Common myeloid progenitor, CD34-positive (primary cell): Measurements from ENCODE around the gene SYCE3.
"Not testable (repeated sequence)": the region's sequence is repeated elsewhere in the genome, so short reads cannot be mapped to it uniquely, and the experiment has no call there.

Source experiments
- CTCF ChIA-PET: fragments of 350-600 bp; sonication (Branson Sonifier 250); formaldehyde crosslinking; loops from one replicate; lab custom pipeline; 2021; ENCODE audit warnings: antibody characterized with exemption; lab: Charles Lee
- POLR2A ChIA-PET: fragments of 350-600 bp; sonication (Branson Sonifier 250); formaldehyde crosslinking; loops from one replicate; lab custom pipeline; 2021; ENCODE audit warnings: antibody characterized with exemption; lab: Charles Lee
- DNase-seq, 3 donors: peaks; one replicate each; pipeline versions ENCODE4 v3.0.0 to v3.0.0-alpha.2; 2013
- H3K27ac ChIP-seq, 2 experiments: 1 replicate in 1 of 2; 2 replicates in 1 of 2; pipeline ENCODE4 v1.7.0; 2013; ENCODE audit warnings: inconsistent platforms in 2 of 2, low read length in 2 of 2, mild to moderate bottlenecking in 2 of 2, low read depth in 1 of 2, moderate library complexity in 1 of 2; ENCODE audit not compliant: severe bottlenecking in 2 of 2, insufficient read depth in 1 of 2, poor library complexity in 1 of 2
- H3K27me3 ChIP-seq, 5 experiments: replicated peaks in 2 of 5; 1 replicate in 3 of 5; 2 replicates in 2 of 5; pipeline versions ENCODE4 v1.6.1 to v1.7.0; 2013; ENCODE audit warnings: low read length in 4 of 5, mild to moderate bottlenecking in 2 of 5, moderate library complexity in 2 of 5, inconsistent platforms in 1 of 5; ENCODE audit not compliant: insufficient read depth in 5 of 5, control insufficient read depth in 4 of 5
- H3K36me3 ChIP-seq, 4 experiments: 1 replicate in 2 of 4; 2 replicates in 2 of 4; pipeline versions ENCODE4 v1.6.1 to v1.7.0; 2013; ENCODE audit warnings: low read length in 3 of 4, control low read depth in 1 of 4, mild to moderate bottlenecking in 1 of 4; ENCODE audit not compliant: control insufficient read depth in 4 of 4, insufficient read depth in 4 of 4
- H3K4me1 ChIP-seq, 4 experiments: 1 replicate in 3 of 4; 2 replicates in 1 of 4; pipeline versions ENCODE4 v1.6.1 to v1.7.1; 2013; ENCODE audit warnings: low read length in 3 of 4, mild to moderate bottlenecking in 3 of 4, control low read depth in 1 of 4, inconsistent platforms in 1 of 4, moderate library complexity in 1 of 4; ENCODE audit not compliant: control insufficient read depth in 4 of 4, insufficient read depth in 4 of 4; ENCODE audit errors: control extremely low read depth in 1 of 4
- H3K4me3 ChIP-seq, 7 experiments: 1 replicate in 4 of 7; 2 replicates in 3 of 7; pipeline versions ENCODE4 v1.5.1 to v1.7.0; 2013; ENCODE audit warnings: mild to moderate bottlenecking in 7 of 7, low read length in 6 of 7, moderate library complexity in 6 of 7, inconsistent platforms in 2 of 7, low read depth in 2 of 7, control low read depth in 1 of 7; ENCODE audit not compliant: insufficient read depth in 4 of 7, control insufficient read depth in 1 of 7; ENCODE audit errors: extremely low read depth in 1 of 7
- H3K9me3 ChIP-seq, 5 experiments: 1 replicate in 4 of 5; 2 replicates in 1 of 5; pipeline versions ENCODE4 v1.6.1 to v1.7.1; 2013; ENCODE audit warnings: low read length in 4 of 5, mild to moderate bottlenecking in 2 of 5, inconsistent platforms in 1 of 5, low read depth in 1 of 5, moderate library complexity in 1 of 5; ENCODE audit not compliant: control insufficient read depth in 4 of 5, insufficient read depth in 2 of 5; ENCODE audit errors: control extremely low read depth in 1 of 5
- WGBS: methylation state at CpG from one replicate; pipeline ENCODE4 v1.1.5; 2013; ENCODE audit not compliant: insufficient coverage; 5-methylcytosine and 5-hydroxymethylcytosine counted together

SYCE3 gene

GRCh38 chr22:50541667-50542026 lies 21.1 kb downstream of the SYCE3 start:
- H3K27me3 ChIP-seq, H3K9me3 ChIP-seq, H3K4me3 ChIP-seq, H3K27ac ChIP-seq, H3K36me3 ChIP-seq: not testable (repeated sequence)
- peak in 2 of 3 donors; percentile 47 to 48 for DNase-seq
- 89% methylated on average over 4 of the region's 5 CpGs for WGBS
- ChIA-PET CTCF (interaction anchor here (0.9 to 3.0 kb wide), 4 partner anchors 9 to 71 kb away, joined by 3 to 13 read pairs (median 3); partner anchors contain the start of gene SYCE3), POLR2A (interaction anchor here (3.0 kb wide), 1 partner anchor 15 kb away, joined by 41 read pairs; the partner anchor contains the start of gene SCO2)
- H3K4me1 ChIP-seq = peaks cover 13 to 69% (median 58%) of the 10 kb centered on the region in 4 experiments

DNA sequence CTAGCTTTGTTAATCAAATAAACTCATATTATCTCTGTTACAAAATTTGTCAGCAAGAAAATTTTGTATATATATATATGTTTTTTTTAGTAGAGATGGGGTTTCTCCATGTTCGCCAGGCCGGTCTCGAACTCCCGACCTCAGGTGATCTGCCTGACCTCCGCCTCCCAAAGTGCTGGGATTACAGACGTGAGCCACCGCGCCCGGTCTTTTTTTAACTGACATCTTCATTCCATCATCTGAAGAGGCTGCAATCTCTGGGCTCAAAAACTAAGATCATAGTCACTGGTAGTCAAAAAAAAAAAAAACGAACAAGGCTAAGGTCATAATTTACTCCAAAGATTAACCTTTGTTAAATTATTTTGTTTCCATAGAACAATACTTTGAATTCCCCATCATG lies 22.3 kb downstream of the SYCE3 start:
- Histone ChIP-seq H3K36me3 (no peaks in the 10 kb centered on the region), H3K4me1 (peaks cover 13 to 61% (median 47%) of the 10 kb centered on the region in 4 experiments), H3K27ac (peak overlapping the region; percentile 89 to 98), H3K9me3 (no peaks in the 10 kb centered on the region), H3K27me3 (no peaks in the 10 kb centered on the region), H3K4me3 (peak overlapping the region in 1 of 7 experiments; percentile 34)
- no CpG with 5 or more reads among the region's 10 CpGs for WGBS
- POLR2A ChIA-PET = interaction anchor here (0.8 to 3.0 kb wide), 2 partner anchors 14 to 42 kb away, joined by 7 to 41 read pairs; partner anchors contain the start of genes CHKB and SCO2
- DNase-seq = no peak
- CTCF ChIA-PET = interaction anchor here (0.6 to 4.1 kb wide), 7 partner anchors 10 to 79 kb away, joined by 3 to 53 read pairs (median 5); partner anchors contain the start of genes SCO2, SYCE3 and TYMP

DNA sequence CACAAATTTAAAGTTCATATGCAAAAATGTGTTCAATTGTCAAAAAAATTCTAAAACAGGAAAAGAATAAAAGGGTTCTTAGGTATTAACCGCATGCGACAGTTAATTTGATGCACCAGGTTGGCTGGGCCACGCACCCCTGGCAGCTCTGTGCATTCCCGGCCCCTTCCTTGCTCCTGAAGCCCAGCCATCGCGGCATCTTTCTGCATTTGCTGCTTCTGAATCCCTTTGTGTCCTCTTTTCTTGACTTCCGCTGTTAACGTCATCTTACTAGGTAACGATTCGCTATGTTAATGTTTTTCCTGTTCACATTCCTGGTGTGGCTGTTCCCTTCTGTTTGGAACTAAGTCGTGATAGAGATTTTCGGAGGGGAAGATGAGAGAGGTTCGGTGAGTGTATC lies 25.0 kb downstream of the SYCE3 start:
- 98% methylated on average over 13 of the region's 13 CpGs for WGBS
- H3K27ac ChIP-seq = peak overlapping the region in 1 of 2 experiments; percentile 98
- peaks cover 0 to 2% (median 0%) of the 10 kb centered on the region in 5 experiments for H3K27me3 ChIP-seq
- no peak overlapping the region for H3K4me3 ChIP-seq
- CTCF ChIA-PET = interaction anchor here (1.2 to 4.1 kb wide), 3 partner anchors 10 to 26 kb away, joined by 3 to 53 read pairs (median 10); partner anchors contain the start of genes SCO2, SYCE3 and TYMP
- H3K9me3 ChIP-seq = no peaks in the 10 kb centered on the region
- no peaks in the 10 kb centered on the region for H3K36me3 ChIP-seq
- DNase-seq = no peak
- H3K4me1 ChIP-seq = peaks cover 13 to 56% (median 35%) of the 10 kb centered on the region in 4 experiments
- POLR2A ChIA-PET = interaction anchor here (1.4 kb wide), 1 partner anchor 11 kb away, joined by 6 read pairs; no protein-coding TSS in a partner anchor

- Histone ChIP-seq H3K36me3 (no peaks in the 10 kb centered on the region), H3K27me3 (peaks cover 0 to 17% (median 3%) of the 10 kb centered on the region in 5 experiments), H3K27ac (no peak overlapping the region), H3K4me1 (peaks cover 13 to 55% (median 45%) of the 10 kb centered on the region in 4 experiments), H3K4me3 (no peak overlapping the region), H3K9me3 (no peaks in the 10 kb centered on the region)
- WGBS = 95% methylated on average over 3 of the region's 3 CpGs
- DNase-seq = no peak
- POLR2A ChIA-PET = no interaction called here
- CTCF ChIA-PET = interaction anchor here (1.0 to 2.1 kb wide), 3 partner anchors 9 to 83 kb away, joined by 3 to 14 read pairs (median 5); partner anchors contain the start of genes KLHDC7B and SCO2
These were observed 26.5 kb downstream of the SYCE3 start for GRCh38 chr22:50536226-50536625.

GRCh38 chr22:50535113-50535512 lies 27.6 kb downstream of the SYCE3 start:
- H3K27ac ChIP-seq = no peak overlapping the region
- 90% methylated on average over 5 of the region's 8 CpGs for WGBS
- ChIA-PET POLR2A (no interaction called here), CTCF (interaction anchor here (1.5 to 2.1 kb wide), 2 partner anchors 9 to 10 kb away, joined by 5 to 14 read pairs; partner anchors contain the start of genes KLHDC7B and SCO2)
- H3K36me3 ChIP-seq = no peaks in the 10 kb centered on the region
- peaks cover 8 to 56% (median 47%) of the 10 kb centered on the region in 4 experiments for H3K4me1 ChIP-seq
- no peak for DNase-seq
- H3K9me3 ChIP-seq = no peaks in the 10 kb centered on the region
- peaks cover 0 to 28% (median 3%) of the 10 kb centered on the region in 5 experiments for H3K27me3 ChIP-seq
- H3K4me3 ChIP-seq = no peak overlapping the region

DNA sequence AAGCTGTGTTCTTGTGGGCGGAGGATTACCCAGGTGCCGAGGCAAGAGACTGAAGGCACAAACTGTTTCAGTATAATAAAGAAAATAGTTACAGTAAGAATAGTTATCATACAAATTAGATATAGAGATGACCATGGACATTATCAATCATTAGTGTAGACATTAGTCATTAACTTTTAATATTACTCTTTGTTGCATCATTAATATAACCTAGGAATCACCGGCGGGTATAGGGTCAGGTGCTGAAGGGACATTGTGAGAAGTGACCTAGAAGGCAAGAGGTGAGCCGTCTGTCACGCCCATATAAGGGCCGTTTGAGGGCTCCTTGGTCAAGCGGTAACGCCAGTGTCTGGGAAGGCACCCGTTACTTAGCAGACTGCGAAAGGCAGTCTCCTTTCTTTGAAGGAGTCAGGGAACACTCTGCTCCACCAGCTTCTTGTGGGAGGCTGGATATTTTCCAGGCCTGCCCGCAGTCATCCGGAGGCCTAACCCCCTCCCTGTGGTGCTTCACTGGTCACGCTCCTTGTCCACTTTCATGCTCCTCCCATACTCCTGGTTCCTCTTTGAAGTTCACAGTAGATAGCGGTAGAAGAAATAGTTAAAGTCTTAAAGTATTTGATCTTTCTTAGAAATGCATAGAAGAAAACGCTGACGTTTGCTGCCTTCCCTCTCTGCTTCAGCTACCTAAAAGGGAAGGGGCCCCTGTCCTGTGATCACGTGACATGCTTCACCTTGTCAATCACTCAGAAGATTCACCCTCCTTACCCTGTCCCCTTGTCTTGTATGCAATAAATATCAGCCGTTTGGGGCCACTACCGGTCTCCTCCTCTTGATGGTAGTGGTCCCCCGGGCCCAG lies 28.6 kb downstream of the SYCE3 start:
- CTCF ChIA-PET = interaction anchor here (0.8 kb wide), 1 partner anchor 8 kb away, joined by 4 read pairs; no protein-coding TSS in a partner anchor

More for the DNA sequence above, 28.6 kb downstream of the SYCE3 start:
- DNase-seq, H3K4me3 ChIP-seq, H3K9me3 ChIP-seq, H3K36me3 ChIP-seq, POLR2A ChIA-PET: not testable (repeated sequence)
- H3K27ac ChIP-seq = peak overlapping the region in 1 of 2 experiments; percentile 58
- 79% methylated on average over 11 of the region's 21 CpGs for WGBS
- peaks cover 4 to 53% (median 50%) of the 10 kb centered on the region in 4 experiments for H3K4me1 ChIP-seq
- peaks cover 0 to 38% (median 3%) of the 10 kb centered on the region in 5 experiments for H3K27me3 ChIP-seq
